Endodermal cell (in vitro differentiated cells): ENCODE results near the gene TMEM72. TPM values are rescaled to one million over a fixed set of nuclear protein-coding genes. Genes with fewer than 3 reads are reported as not detected.

Experiments used
- DNase-seq: peaks from one replicate; pipeline ENCODE4 v3.0.0-alpha.2; 2017
- H3K27ac ChIP-seq: 2 replicates; pipeline ENCODE4 v1.5.1; 2013; ENCODE audit warnings: mild to moderate bottlenecking, low read depth, low read length, moderate library complexity
- H3K27me3 ChIP-seq: 2 replicates; pipeline ENCODE4 v1.6.1; 2013; ENCODE audit warnings: mild to moderate bottlenecking, low read length, moderate library complexity; ENCODE audit not compliant: insufficient read depth, control insufficient read depth, poor library complexity, severe bottlenecking
- H3K36me3 ChIP-seq: 2 replicates; pipeline ENCODE4 v1.7.0; 2013; ENCODE audit warnings: mild to moderate bottlenecking, low read length, moderate library complexity; ENCODE audit not compliant: control insufficient read depth, insufficient read depth
- H3K4me1 ChIP-seq: one replicate; pipeline ENCODE4 v1.7.0; 2013; ENCODE audit warnings: low read length; ENCODE audit not compliant: control insufficient read depth, insufficient read depth
- H3K4me3 ChIP-seq: 2 replicates; pipeline ENCODE4 v1.5.1; 2013; ENCODE audit warnings: mild to moderate bottlenecking, low read length, moderate library complexity
- H3K9ac ChIP-seq: 2 replicates; pipeline ENCODE4 v1.6.1; 2013; ENCODE audit warnings: mild to moderate bottlenecking, low read length, moderate library complexity; ENCODE audit not compliant: poor library complexity, severe bottlenecking; ENCODE audit errors: extremely low read depth
- H3K9me3 ChIP-seq: 2 replicates; pipeline ENCODE4 v1.6.1; 2013; ENCODE audit warnings: mild to moderate bottlenecking, low read length, moderate library complexity; ENCODE audit not compliant: control insufficient read depth
- H3K27ac Mint-ChIP-seq: 2 replicates; pipeline ENCODE4 v1.8.0; 2020; ENCODE audit warnings: mixed read lengths
- H3K27me3 Mint-ChIP-seq: 2 replicates; pipeline ENCODE4 v1.8.0; 2021; ENCODE audit warnings: mild to moderate bottlenecking, mixed read lengths; ENCODE audit not compliant: insufficient read depth
- H3K36me3 Mint-ChIP-seq: 2 replicates; pipeline ENCODE4 v1.8.0; 2020; ENCODE audit warnings: low read depth, mixed read lengths
- H3K4me1 Mint-ChIP-seq: 2 replicates; pipeline ENCODE4 v1.8.0; 2020; ENCODE audit warnings: mixed read lengths
- H3K4me3 Mint-ChIP-seq: 2 replicates; pipeline ENCODE4 v1.8.0; 2020; ENCODE audit warnings: mild to moderate bottlenecking, moderate library complexity, mixed read lengths
- H3K9me3 Mint-ChIP-seq: 2 replicates; pipeline ENCODE4 v1.8.0; 2020; ENCODE audit warnings: mild to moderate bottlenecking, mixed read lengths
- WGBS, 2 experiments: methylation state at CpG; one replicate each; pipeline versions ENCODE4 v1.1.5 to v1.1.7; 2013; ENCODE audit warnings: missing lambda C conversion rate in 2 of 2, mixed read lengths in 1 of 2; ENCODE audit not compliant: insufficient coverage in 1 of 2, insufficient read length in 1 of 2; 5-methylcytosine and 5-hydroxymethylcytosine counted together
- total RNA-seq, 2 donors: library from RNA; stranded (reverse); fragmentation: NEBNext Ultra II Directional in 1 of 2; extraction: Animal tissue kit (Norgen Biotek cat#: 25700) in 1 of 2; gene quantifications; 2 replicates in 1 of 2; 3 replicates in 1 of 2; pipeline ENCODE4 v1.2.1, GENCODE V29; 2021
- TF ChIP-seq, protein P1 (sequence below): fragments of 200-600 bp; sonication (generic); conservative IDR thresholded peaks from 2 replicates; pipeline ENCODE4 v1.5.0; 2021; ENCODE audit warnings: antibody characterized with exemption, mild to moderate bottlenecking

The TMEM72 gene
- total RNA-seq, 2 donors from 2014 or later: not detected

DNA sequence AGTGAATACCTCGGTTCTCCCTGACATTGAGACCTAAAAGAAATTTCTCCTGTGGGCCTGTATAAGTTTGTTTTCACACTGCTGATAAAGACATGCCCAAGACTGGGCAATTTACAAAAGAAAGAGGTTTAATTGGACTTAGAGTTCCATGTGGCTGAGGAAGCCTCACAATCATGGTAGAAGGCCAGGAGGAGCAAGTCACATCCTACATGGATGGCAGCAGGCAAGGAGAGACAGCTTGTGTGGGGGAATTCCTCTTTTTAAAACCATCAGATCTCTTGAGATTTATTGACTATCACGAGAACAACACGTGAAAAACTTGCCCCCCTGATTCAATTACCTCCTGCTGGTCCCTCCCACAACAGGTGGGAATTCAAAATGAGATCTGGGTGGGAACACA is 6.7 kb downstream of the TMEM72 start:
- TF ChIP-seq, protein P1, sequence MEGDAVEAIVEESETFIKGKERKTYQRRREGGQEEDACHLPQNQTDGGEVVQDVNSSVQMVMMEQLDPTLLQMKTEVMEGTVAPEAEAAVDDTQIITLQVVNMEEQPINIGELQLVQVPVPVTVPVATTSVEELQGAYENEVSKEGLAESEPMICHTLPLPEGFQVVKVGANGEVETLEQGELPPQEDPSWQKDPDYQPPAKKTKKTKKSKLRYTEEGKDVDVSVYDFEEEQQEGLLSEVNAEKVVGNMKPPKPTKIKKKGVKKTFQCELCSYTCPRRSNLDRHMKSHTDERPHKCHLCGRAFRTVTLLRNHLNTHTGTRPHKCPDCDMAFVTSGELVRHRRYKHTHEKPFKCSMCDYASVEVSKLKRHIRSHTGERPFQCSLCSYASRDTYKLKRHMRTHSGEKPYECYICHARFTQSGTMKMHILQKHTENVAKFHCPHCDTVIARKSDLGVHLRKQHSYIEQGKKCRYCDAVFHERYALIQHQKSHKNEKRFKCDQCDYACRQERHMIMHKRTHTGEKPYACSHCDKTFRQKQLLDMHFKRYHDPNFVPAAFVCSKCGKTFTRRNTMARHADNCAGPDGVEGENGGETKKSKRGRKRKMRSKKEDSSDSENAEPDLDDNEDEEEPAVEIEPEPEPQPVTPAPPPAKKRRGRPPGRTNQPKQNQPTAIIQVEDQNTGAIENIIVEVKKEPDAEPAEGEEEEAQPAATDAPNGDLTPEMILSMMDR: no peak
- H3K27ac ChIP-seq: no peak overlapping the region
- H3K36me3 Mint-ChIP-seq: no peaks in the 10 kb centered on the region
- no peaks in the 10 kb centered on the region for H3K27me3 ChIP-seq
- H3K4me3 ChIP-seq: no peak overlapping the region
- no peak overlapping the region for H3K4me3 Mint-ChIP-seq
- H3K4me1 ChIP-seq: no peaks in the 10 kb centered on the region
- no peaks in the 10 kb centered on the region for H3K9me3 ChIP-seq
- DNase-seq: no peak
- WGBS, 2 experiments: 85 to 87% methylated on average over 3 of the region's 3 CpGs
- H3K9ac ChIP-seq: no peak overlapping the region
- H3K9me3 Mint-ChIP-seq: peaks cover 7% of the 10 kb centered on the region
- H3K27ac Mint-ChIP-seq: no peak overlapping the region
- H3K27me3 Mint-ChIP-seq: peaks cover 11% of the 10 kb centered on the region
- no peaks in the 10 kb centered on the region for H3K36me3 ChIP-seq
- H3K4me1 Mint-ChIP-seq: peaks cover 11% of the 10 kb centered on the region

DNA sequence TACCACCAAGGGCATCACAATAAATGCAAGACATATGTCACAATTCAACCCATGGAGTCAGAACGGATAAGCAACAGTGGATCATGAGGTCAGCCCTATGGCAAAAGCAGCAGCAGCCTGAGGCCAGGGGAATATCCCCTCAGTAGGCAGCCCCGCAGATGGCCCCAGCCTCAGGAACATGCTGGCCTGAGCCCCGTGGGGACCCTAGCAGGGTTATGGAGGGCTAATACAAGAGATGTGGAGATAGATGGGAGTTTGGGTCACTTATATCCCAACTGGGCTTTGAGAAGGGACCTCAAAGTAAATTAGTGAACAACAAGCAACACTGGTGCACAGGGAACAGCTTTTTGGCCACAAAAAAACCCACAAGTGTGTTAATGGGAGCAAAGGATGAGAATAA is 9.1 kb downstream of the TMEM72 start:
- no peak overlapping the region for H3K27ac ChIP-seq
- no peak overlapping the region for H3K9ac ChIP-seq
- no peaks in the 10 kb centered on the region for H3K9me3 ChIP-seq
- no peaks in the 10 kb centered on the region for H3K27me3 ChIP-seq
- H3K4me1 Mint-ChIP-seq: no peaks in the 10 kb centered on the region
- H3K4me3 Mint-ChIP-seq: no peak overlapping the region
- H3K4me1 ChIP-seq: no peaks in the 10 kb centered on the region
- no peak overlapping the region for H3K27ac Mint-ChIP-seq
- TF ChIP-seq, protein P1: no peak
- no peak for DNase-seq
- no peaks in the 10 kb centered on the region for H3K36me3 ChIP-seq
- peaks cover 22% of the 10 kb centered on the region for H3K27me3 Mint-ChIP-seq
- H3K36me3 Mint-ChIP-seq: no peaks in the 10 kb centered on the region
- H3K9me3 Mint-ChIP-seq: peaks cover 7% of the 10 kb centered on the region
- 80 to 93% methylated on average over 1 to 3 of the region's 3 CpGs for WGBS, 2 experiments
- no peak overlapping the region for H3K4me3 ChIP-seq

DNA sequence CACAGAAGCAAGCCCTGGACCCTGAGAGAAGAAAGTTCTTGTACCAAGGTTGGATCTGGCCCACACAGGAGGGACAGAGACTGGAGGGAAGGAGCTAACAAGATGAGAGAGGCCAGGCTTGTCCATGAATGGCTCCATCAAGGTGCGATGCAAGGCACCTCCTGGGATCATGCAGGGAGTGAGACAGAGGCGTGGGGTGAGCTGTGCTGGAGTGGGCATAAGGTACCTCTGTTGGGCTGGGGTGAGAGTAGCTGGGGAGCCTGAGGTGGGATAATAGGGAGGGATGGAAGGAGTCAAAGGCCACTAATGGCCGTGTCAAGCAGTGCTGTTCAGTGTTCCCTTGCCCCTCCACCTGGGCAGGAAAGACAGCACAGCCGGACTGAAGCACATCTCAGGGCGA is 9.9 kb downstream of the TMEM72 start:
- peaks cover 7% of the 10 kb centered on the region for H3K9me3 Mint-ChIP-seq
- H3K27ac ChIP-seq: no peak overlapping the region
- H3K4me1 ChIP-seq: no peaks in the 10 kb centered on the region
- H3K4me3 ChIP-seq: no peak overlapping the region
- H3K36me3 ChIP-seq: no peaks in the 10 kb centered on the region
- peaks cover 22% of the 10 kb centered on the region for H3K27me3 Mint-ChIP-seq
- H3K27ac Mint-ChIP-seq: no peak overlapping the region
- no peaks in the 10 kb centered on the region for H3K4me1 Mint-ChIP-seq
- peak; percentile 17 for DNase-seq
- TF ChIP-seq, protein P1: no peak
- H3K9me3 ChIP-seq: no peaks in the 10 kb centered on the region
- no peak overlapping the region for H3K4me3 Mint-ChIP-seq
- H3K27me3 ChIP-seq: no peaks in the 10 kb centered on the region
- no peaks in the 10 kb centered on the region for H3K36me3 Mint-ChIP-seq
- 82 to 95% methylated on average over 4 to 5 of the region's 5 CpGs for WGBS, 2 experiments
- H3K9ac ChIP-seq: no peak overlapping the region
